GM23338 (cell line): ENCODE measurements around the gene ENOX1. TPM values are rescaled to one million over a fixed set of nuclear protein-coding genes. Genes with fewer than 3 reads are reported as not detected.

Experiments used
- ATAC-seq: fragments of 200-7000 bp; cut with Tn5 transposase; 3 replicates; pipeline ENCODE4 v1.9.1; 2020
- DNase-seq: peaks from one replicate; pipeline ENCODE4 v3.0.0-alpha.2; 2015; ENCODE audit warnings: low spot score
- H2AFZ ChIP-seq: fragments of 200-600 bp; sonication (generic); 2 replicates; pipeline ENCODE4 v1.8.0; 2016; ENCODE audit warnings: antibody characterized with exemption, mild to moderate bottlenecking, moderate library complexity
- H3F3A ChIP-seq: fragments of 200-600 bp; sonication (generic); replicated peaks from 2 replicates; pipeline ENCODE4 v1.8.0; 2017; ENCODE audit warnings: antibody characterized with exemption, mixed run types, low read depth
- H3K27ac ChIP-seq: fragments of 200-600 bp; sonication (generic); 2 replicates; pipeline ENCODE4 v1.6.1; 2016; ENCODE audit warnings: low read depth
- H3K27me3 ChIP-seq: fragments of 200-600 bp; sonication (generic); 2 replicates; pipeline ENCODE4 v1.8.0; 2016; ENCODE audit warnings: mild to moderate bottlenecking, mixed run types, moderate library complexity; ENCODE audit not compliant: insufficient read depth
- H3K36me3 ChIP-seq: fragments of 200-600 bp; sonication (generic); 2 replicates; pipeline ENCODE4 v1.8.0; 2016; ENCODE audit warnings: mild to moderate bottlenecking; ENCODE audit not compliant: insufficient read depth
- H3K4me1 ChIP-seq: fragments of 200-600 bp; sonication (generic); 2 replicates; pipeline ENCODE4 v1.8.0; 2016; ENCODE audit warnings: mild to moderate bottlenecking, moderate library complexity; ENCODE audit not compliant: insufficient read depth
- H3K4me2 ChIP-seq: fragments of 200-600 bp; sonication (generic); 2 replicates; pipeline ENCODE4 v1.7.1; 2017; ENCODE audit warnings: mixed run types
- H3K4me3 ChIP-seq: fragments of 200-600 bp; sonication (generic); 2 replicates; pipeline ENCODE4 v1.6.1; 2016; ENCODE audit warnings: mixed run types
- H3K79me2 ChIP-seq: fragments of 200-600 bp; sonication (generic); replicated peaks from 2 replicates; pipeline ENCODE4 v1.8.0; 2017; ENCODE audit warnings: mild to moderate bottlenecking; ENCODE audit not compliant: insufficient read depth
- H3K9me2 ChIP-seq: fragments of 200-600 bp; sonication (generic); 2 replicates; pipeline ENCODE4 v1.8.0; 2017; ENCODE audit not compliant: insufficient read depth
- H4K20me1 ChIP-seq: fragments of 200-600 bp; sonication (generic); replicated peaks from 2 replicates; pipeline ENCODE4 v1.8.0; 2017; ENCODE audit warnings: mild to moderate bottlenecking; ENCODE audit not compliant: insufficient read depth
- H3K27ac Mint-ChIP-seq: 2 replicates; pipeline ENCODE4 v1.8.0; 2020; ENCODE audit warnings: inconsistent platforms, mild to moderate bottlenecking, moderate library complexity, mixed read lengths
- H3K27me3 Mint-ChIP-seq: 3 replicates; pipeline ENCODE4 v1.8.0; 2022; ENCODE audit warnings: low read depth, mild to moderate bottlenecking, moderate library complexity, mixed read lengths, inconsistent platforms; ENCODE audit not compliant: insufficient read depth, poor library complexity
- H3K36me3 Mint-ChIP-seq: 3 replicates; pipeline ENCODE4 v1.8.0; 2021; ENCODE audit warnings: low read depth, mild to moderate bottlenecking, inconsistent platforms, moderate library complexity, mixed read lengths
- H3K4me1 Mint-ChIP-seq: 3 replicates; pipeline ENCODE4 v1.8.0; 2020; ENCODE audit warnings: mild to moderate bottlenecking, inconsistent platforms, mixed read lengths
- H3K4me3 Mint-ChIP-seq: 3 replicates; pipeline ENCODE4 v1.8.0; 2021; ENCODE audit warnings: moderate library complexity, mild to moderate bottlenecking, inconsistent platforms, mixed read lengths
- H3K9me3 Mint-ChIP-seq: 3 replicates; pipeline ENCODE4 v1.8.0; 2020; ENCODE audit warnings: moderate library complexity, mild to moderate bottlenecking, inconsistent platforms, mixed read lengths
- CREB1 ChIP-seq: fragments of 250-450 bp; sonication (Bioruptor Pico); IDR thresholded peaks from 2 replicates; pipeline ENCODE4 v1.5.0; 2020; ENCODE audit warnings: low read depth, mild to moderate bottlenecking, moderate library complexity
- CTCF ChIP-seq, 2 experiments: fragments of 200-600 bp in 1 of 2; sonication (generic) in 1 of 2; conservative IDR thresholded peaks; 2 replicates each; pipeline versions ENCODE4 v1.5.1 to v1.6.1; 2016 to 2017; ENCODE audit warnings: antibody characterized with exemption in 2 of 2, low read depth in 2 of 2, mild to moderate bottlenecking in 2 of 2, moderate library complexity in 1 of 2
- EZH2 ChIP-seq: fragments of 200-600 bp; sonication (generic); IDR thresholded peaks from one replicate; pipeline ENCODE4 v1.8.0; 2017; ENCODE audit warnings: antibody characterized with exemption, mild to moderate bottlenecking, low read depth; ENCODE audit not compliant: unreplicated experiment
- JUNB ChIP-seq: IDR thresholded peaks from one replicate; pipeline ENCODE4 v1.6.1; 2016; ENCODE audit warnings: antibody characterized with exemption; ENCODE audit not compliant: unreplicated experiment
- NANOG ChIP-seq: IDR thresholded peaks from 2 replicates; pipeline ENCODE4 v1.6.1; 2016; ENCODE audit warnings: antibody characterized with exemption, borderline replicate concordance
- POLR2AphosphoS5 ChIP-seq: IDR thresholded peaks from 2 replicates; pipeline ENCODE4 v1.6.1; 2016; ENCODE audit warnings: antibody characterized with exemption, low read depth
- REST ChIP-seq: IDR thresholded peaks from one replicate; pipeline ENCODE4 v1.6.1; 2018; ENCODE audit warnings: antibody characterized with exemption; ENCODE audit not compliant: unreplicated experiment
- STAT1 ChIP-seq: IDR thresholded peaks from one replicate; pipeline ENCODE4 v1.6.1; 2016; ENCODE audit warnings: antibody characterized with exemption; ENCODE audit not compliant: unreplicated experiment
- ZNF331 ChIP-seq: fragments of 250-450 bp; sonication (Bioruptor Pico); IDR thresholded peaks from 2 replicates; pipeline ENCODE4 v1.5.0; 2020; ENCODE audit warnings: low read depth, mild to moderate bottlenecking, moderate library complexity
- polyA plus RNA-seq: library from polyadenylated mRNA; unstranded; fragments of >200 nt; fragmentation: Nextera tagmentation; extraction: Ambion mirVana; gene quantifications from 2 replicates; pipeline ENCODE4 v1.2.1, GENCODE V29; 2016
- total RNA-seq: library from RNA; depleted of rRNA; stranded (reverse); fragments of >200 nt; shearing (Covaris generic); gene quantifications from 2 replicates; pipeline ENCODE4 v1.2.3, GENCODE V29; 2014
- TF ChIP-seq, protein P1 (sequence below): fragments of 250-450 bp; sonication (Bioruptor Pico); IDR thresholded peaks from 2 replicates; pipeline ENCODE4 v1.5.0; 2020; ENCODE audit warnings: mild to moderate bottlenecking, moderate library complexity

ENOX1 gene
- total and polyA plus RNA-seq, 2 experiments from 2014 or later, result 0.66 to 0.81 TPM

GRCh38 chr13:43482026-43482425 lies 304.7 kb downstream of the ENOX1 start (continued):
- TF ChIP-seq CTCF (conservative IDR thresholded peaks at IDR 0.05; ENCODE audit: low read depth in 2 of 2) (no peak), POLR2AphosphoS5 (no peak), ZNF331 (CRISPR knock-in tag) (no peak), STAT1 (no peak), JUNB (no peak), EZH2 (no peak)

GRCh38 chr13:43478902-43479301 lies 307.9 kb downstream of the ENOX1 start:
- Mint-ChIP-seq H3K36me3 (no peaks in the 10 kb centered on the region), H3K9me3 (no peaks in the 10 kb centered on the region), H3K4me1 (no peaks in the 10 kb centered on the region; the same call in 2 of the 3 replicates), H3K27ac (no peak overlapping the region), H3K27me3 (no peaks in the 10 kb centered on the region), H3K4me3 (no peak overlapping the region)
- no peaks in the 10 kb centered on the region for H4K20me1 ChIP-seq
- no peaks in the 10 kb centered on the region for H3K27me3 ChIP-seq
- DNase-seq, result no peak
- no peaks in the 10 kb centered on the region for H3K9me2 ChIP-seq
- H3K27ac ChIP-seq, result no peak overlapping the region
- H3K79me2 ChIP-seq, result no peaks in the 10 kb centered on the region
- no peaks in the 10 kb centered on the region for H3K4me1 ChIP-seq
- no peak overlapping the region for H2AFZ ChIP-seq
- no peak overlapping the region for H3K4me3 ChIP-seq
- no peak overlapping the region for H3K4me2 ChIP-seq
- no peak for TF ChIP-seq NANOG
- no peak for TF ChIP-seq STAT1
- no peak for TF ChIP-seq REST
- TF ChIP-seq, protein P1, sequence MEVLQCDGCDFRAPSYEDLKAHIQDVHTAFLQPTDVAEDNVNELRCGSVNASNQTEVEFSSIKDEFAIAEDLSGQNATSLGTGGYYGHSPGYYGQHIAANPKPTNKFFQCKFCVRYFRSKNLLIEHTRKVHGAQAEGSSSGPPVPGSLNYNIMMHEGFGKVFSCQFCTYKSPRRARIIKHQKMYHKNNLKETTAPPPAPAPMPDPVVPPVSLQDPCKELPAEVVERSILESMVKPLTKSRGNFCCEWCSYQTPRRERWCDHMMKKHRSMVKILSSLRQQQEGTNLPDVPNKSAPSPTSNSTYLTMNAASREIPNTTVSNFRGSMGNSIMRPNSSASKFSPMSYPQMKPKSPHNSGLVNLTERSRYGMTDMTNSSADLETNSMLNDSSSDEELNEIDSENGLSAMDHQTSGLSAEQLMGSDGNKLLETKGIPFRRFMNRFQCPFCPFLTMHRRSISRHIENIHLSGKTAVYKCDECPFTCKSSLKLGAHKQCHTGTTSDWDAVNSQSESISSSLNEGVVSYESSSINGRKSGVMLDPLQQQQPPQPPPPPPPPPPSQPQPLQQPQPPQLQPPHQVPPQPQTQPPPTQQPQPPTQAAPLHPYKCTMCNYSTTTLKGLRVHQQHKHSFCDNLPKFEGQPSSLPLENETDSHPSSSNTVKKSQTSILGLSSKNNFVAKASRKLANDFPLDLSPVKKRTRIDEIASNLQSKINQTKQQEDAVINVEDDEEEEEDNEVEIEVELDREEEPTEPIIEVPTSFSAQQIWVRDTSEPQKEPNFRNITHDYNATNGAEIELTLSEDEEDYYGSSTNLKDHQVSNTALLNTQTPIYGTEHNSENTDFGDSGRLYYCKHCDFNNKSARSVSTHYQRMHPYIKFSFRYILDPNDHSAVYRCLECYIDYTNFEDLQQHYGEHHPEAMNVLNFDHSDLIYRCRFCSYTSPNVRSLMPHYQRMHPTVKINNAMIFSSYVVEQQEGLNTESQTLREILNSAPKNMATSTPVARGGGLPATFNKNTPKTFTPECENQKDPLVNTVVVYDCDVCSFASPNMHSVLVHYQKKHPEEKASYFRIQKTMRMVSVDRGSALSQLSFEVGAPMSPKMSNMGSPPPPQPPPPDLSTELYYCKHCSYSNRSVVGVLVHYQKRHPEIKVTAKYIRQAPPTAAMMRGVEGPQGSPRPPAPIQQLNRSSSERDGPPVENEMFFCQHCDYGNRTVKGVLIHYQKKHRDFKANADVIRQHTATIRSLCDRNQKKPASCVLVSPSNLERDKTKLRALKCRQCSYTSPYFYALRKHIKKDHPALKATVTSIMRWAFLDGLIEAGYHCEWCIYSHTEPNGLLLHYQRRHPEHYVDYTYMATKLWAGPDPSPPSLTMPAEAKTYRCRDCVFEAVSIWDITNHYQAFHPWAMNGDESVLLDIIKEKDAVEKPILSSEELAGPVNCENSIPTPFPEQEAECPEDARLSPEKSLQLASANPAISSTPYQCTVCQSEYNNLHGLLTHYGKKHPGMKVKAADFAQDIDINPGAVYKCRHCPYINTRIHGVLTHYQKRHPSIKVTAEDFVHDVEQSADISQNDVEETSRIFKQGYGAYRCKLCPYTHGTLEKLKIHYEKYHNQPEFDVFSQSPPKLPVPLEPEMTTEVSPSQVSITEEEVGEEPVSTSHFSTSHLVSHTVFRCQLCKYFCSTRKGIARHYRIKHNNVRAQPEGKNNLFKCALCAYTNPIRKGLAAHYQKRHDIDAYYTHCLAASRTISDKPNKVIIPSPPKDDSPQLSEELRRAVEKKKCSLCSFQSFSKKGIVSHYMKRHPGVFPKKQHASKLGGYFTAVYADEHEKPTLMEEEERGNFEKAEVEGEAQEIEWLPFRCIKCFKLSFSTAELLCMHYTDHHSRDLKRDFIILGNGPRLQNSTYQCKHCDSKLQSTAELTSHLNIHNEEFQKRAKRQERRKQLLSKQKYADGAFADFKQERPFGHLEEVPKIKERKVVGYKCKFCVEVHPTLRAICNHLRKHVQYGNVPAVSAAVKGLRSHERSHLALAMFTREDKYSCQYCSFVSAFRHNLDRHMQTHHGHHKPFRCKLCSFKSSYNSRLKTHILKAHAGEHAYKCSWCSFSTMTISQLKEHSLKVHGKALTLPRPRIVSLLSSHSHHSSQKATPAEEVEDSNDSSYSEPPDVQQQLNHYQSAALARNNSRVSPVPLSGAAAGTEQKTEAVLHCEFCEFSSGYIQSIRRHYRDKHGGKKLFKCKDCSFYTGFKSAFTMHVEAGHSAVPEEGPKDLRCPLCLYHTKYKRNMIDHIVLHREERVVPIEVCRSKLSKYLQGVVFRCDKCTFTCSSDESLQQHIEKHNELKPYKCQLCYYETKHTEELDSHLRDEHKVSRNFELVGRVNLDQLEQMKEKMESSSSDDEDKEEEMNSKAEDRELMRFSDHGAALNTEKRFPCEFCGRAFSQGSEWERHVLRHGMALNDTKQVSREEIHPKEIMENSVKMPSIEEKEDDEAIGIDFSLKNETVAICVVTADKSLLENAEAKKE, result no peak
- TF ChIP-seq CREB1, result no peak
- H3F3A ChIP-seq, result no peaks in the 10 kb centered on the region
- H3K36me3 ChIP-seq, result no peaks in the 10 kb centered on the region
- ATAC-seq, result no peak
